H1 (cell line): ENCODE results near the gene SCNN1B. TPM values are rescaled to one million over a fixed set of nuclear protein-coding genes. Genes with fewer than 3 reads are reported as not detected.
"Not testable (repeated sequence)": the region's sequence is repeated elsewhere in the genome, so short reads cannot be mapped to it uniquely, and the experiment has no call there.

Experiments used
- CTCF ChIA-PET: fragments of 300-600 bp; sonication (Branson Sonifier 250); formaldehyde crosslinking; loops from one replicate; lab custom pipeline; 2021; ENCODE audit not compliant: partially characterized antibody; lab: Charles Lee
- POLR2A ChIA-PET: fragments of 300-600 bp; sonication (Branson Sonifier 250); formaldehyde crosslinking; loops from one replicate; lab custom pipeline; 2021; ENCODE audit warnings: inconsistent platforms; ENCODE audit not compliant: partially characterized antibody; lab: Charles Lee
- DNase-seq, 2 experiments: peaks; one replicate each; pipeline versions ENCODE4 v3.0.0 to v3.0.0-alpha.2; 2010 to 2022; ENCODE audit warnings: low spot score in 2 of 2, low read depth in 1 of 2, mixed read lengths in 1 of 2
- FAIRE-seq: peaks from 2 replicates; lab custom pipeline; 2011; peaks lifted over from hg19 to GRCh38; lab: Jason Lieb, UNC
- H2AFZ ChIP-seq: 2 replicates; pipeline ENCODE4 v1.8.1; 2012; ENCODE audit warnings: low read length, inconsistent platforms
- H2AK5ac ChIP-seq: 2 replicates; pipeline ENCODE4 v1.6.1; 2013; ENCODE audit warnings: low read depth, low read length
- H2BK120ac ChIP-seq: replicated peaks from 2 replicates; pipeline ENCODE3; 2013; ENCODE audit warnings: low read depth, low read length, inconsistent platforms
- H2BK12ac ChIP-seq: 2 replicates; pipeline ENCODE4 v1.6.1; 2013; ENCODE audit warnings: low read depth, low read length
- H2BK15ac ChIP-seq: 2 replicates; pipeline ENCODE4 v1.6.1; 2013; ENCODE audit warnings: low read length
- H2BK20ac ChIP-seq: 2 replicates; pipeline ENCODE4 v1.6.1; 2013; ENCODE audit warnings: low read length
- H2BK5ac ChIP-seq: 2 replicates; pipeline ENCODE4 v1.6.1; 2013; ENCODE audit warnings: low read depth, low read length
- H3K14ac ChIP-seq: 2 replicates; pipeline ENCODE4 v1.6.1; 2013; ENCODE audit warnings: inconsistent platforms; ENCODE audit not compliant: insufficient read length
- H3K18ac ChIP-seq: 2 replicates; pipeline ENCODE4 v1.6.1; 2013; ENCODE audit warnings: low read length; ENCODE audit errors: extremely low read depth
- H3K23ac ChIP-seq: 2 replicates; pipeline ENCODE4 v1.6.1; 2013; ENCODE audit warnings: inconsistent platforms; ENCODE audit not compliant: insufficient read length
- H3K23me2 ChIP-seq: 2 replicates; pipeline ENCODE4 v1.6.1; 2013; ENCODE audit warnings: low read depth, low read length
- H3K27ac ChIP-seq: 2 replicates; pipeline ENCODE4 v1.6.1; 2011; ENCODE audit warnings: low read depth, low read length, inconsistent platforms
- H3K27me3 ChIP-seq, 4 experiments: replicated peaks in 1 of 4; 1 replicate in 1 of 4; 2 replicates in 3 of 4; pipeline versions ENCODE4 v1.6.1 to v1.8.1; 2011 to 2013; ENCODE audit warnings: low read length in 3 of 4, mild to moderate bottlenecking in 3 of 4, inconsistent platforms in 2 of 4, mixed read lengths in 2 of 4, moderate library complexity in 1 of 4; ENCODE audit not compliant: control insufficient read depth in 3 of 4, insufficient read depth in 3 of 4; ENCODE audit errors: extremely low read depth in 1 of 4
- H3K36me3 ChIP-seq, 4 experiments: 2 replicates each; pipeline versions ENCODE4 v1.6.1 to v1.8.1; 2011 to 2013; ENCODE audit warnings: mild to moderate bottlenecking in 4 of 4, low read length in 3 of 4, moderate library complexity in 2 of 4, control low read depth in 1 of 4, inconsistent platforms in 1 of 4; ENCODE audit not compliant: insufficient read depth in 4 of 4, control insufficient read depth in 2 of 4
- H3K4ac ChIP-seq: replicated peaks from 2 replicates; pipeline ENCODE3; 2013; ENCODE audit warnings: low read length, low read depth, mixed read lengths, inconsistent platforms; ENCODE audit not compliant: insufficient read length
- H3K4me1 ChIP-seq, 4 experiments: replicated peaks in 1 of 4; 1 replicate in 1 of 4; 2 replicates in 3 of 4; pipeline versions ENCODE4 v1.6.1 to v1.8.1; 2011 to 2013; ENCODE audit warnings: low read length in 3 of 4, inconsistent platforms in 2 of 4, mixed read lengths in 1 of 4; ENCODE audit not compliant: insufficient read depth in 4 of 4, control insufficient read depth in 3 of 4
- H3K4me2 ChIP-seq, 2 experiments: 2 replicates each; pipeline versions ENCODE4 v1.6.1 to v1.8.1; 2011 to 2013; ENCODE audit warnings: low read depth in 2 of 2, low read length in 2 of 2, control low read depth in 1 of 2, inconsistent platforms in 1 of 2, mild to moderate bottlenecking in 1 of 2; ENCODE audit not compliant: insufficient read depth in 1 of 2
- H3K4me3 ChIP-seq, 4 experiments: fragments of 200-600, 300-600 bp in 1 of 4; sonication (generic), shearing (Covaris generic), sonication (Bioruptor Twin) in 1 of 4; 2 replicates each; pipeline versions ENCODE4 v1.5.1 to v1.8.1; 2011 to 2016; ENCODE audit warnings: low read length in 4 of 4, low read depth in 3 of 4, control low read depth in 2 of 4, inconsistent platforms in 2 of 4, mild to moderate bottlenecking in 2 of 4, mixed read lengths in 1 of 4, moderate library complexity in 1 of 4; ENCODE audit not compliant: insufficient read depth in 2 of 4; ENCODE audit errors: extremely low read depth in 1 of 4
- H3K56ac ChIP-seq: replicated peaks from 2 replicates; pipeline ENCODE3; 2013; ENCODE audit warnings: low read depth, mild to moderate bottlenecking, mixed read lengths, low read length, inconsistent platforms; ENCODE audit not compliant: insufficient read length
- H3K79me1 ChIP-seq: 2 replicates; pipeline ENCODE4 v1.6.1; 2013; ENCODE audit warnings: low read depth, low read length, control low read depth
- H3K79me2 ChIP-seq, 2 experiments: 2 replicates each; pipeline versions ENCODE4 v1.6.1 to v1.8.1; 2012 to 2013; ENCODE audit warnings: low read length in 2 of 2, mild to moderate bottlenecking in 2 of 2, inconsistent platforms in 1 of 2; ENCODE audit not compliant: insufficient read depth in 2 of 2, control insufficient read depth in 1 of 2
- H3K9ac ChIP-seq, 4 experiments: replicated peaks in 1 of 4; 1 replicate in 1 of 4; 2 replicates in 3 of 4; pipeline versions ENCODE4 v1.6.1 to v1.8.1; 2011 to 2013; ENCODE audit warnings: low read depth in 3 of 4, low read length in 3 of 4, control low read depth in 2 of 4, mild to moderate bottlenecking in 2 of 4, moderate library complexity in 2 of 4, inconsistent platforms in 1 of 4; ENCODE audit errors: extremely low read depth in 1 of 4
- H3K9me3 ChIP-seq, 2 experiments: 2 replicates each; pipeline versions ENCODE4 v1.6.1 to v1.8.1; 2012 to 2013; ENCODE audit warnings: mild to moderate bottlenecking in 2 of 2, moderate library complexity in 2 of 2, control low read depth in 1 of 2, inconsistent platforms in 1 of 2, low read depth in 1 of 2, low read length in 1 of 2, mixed read lengths in 1 of 2; ENCODE audit not compliant: insufficient read depth in 2 of 2
- H4K20me1 ChIP-seq, 2 experiments: replicated peaks in 1 of 2; 2 replicates each; pipeline versions ENCODE3 to v1.8.1; 2011 to 2013; ENCODE audit warnings: inconsistent platforms in 2 of 2, low read length in 2 of 2, mild to moderate bottlenecking in 1 of 2; ENCODE audit not compliant: insufficient read depth in 2 of 2, control insufficient read depth in 1 of 2
- H4K5ac ChIP-seq: 2 replicates; pipeline ENCODE4 v1.6.1; 2013; ENCODE audit warnings: low read length, low read depth, mixed read lengths, inconsistent platforms; ENCODE audit not compliant: insufficient read length
- H4K8ac ChIP-seq: 2 replicates; pipeline ENCODE4 v1.8.0; 2013; ENCODE audit warnings: mild to moderate bottlenecking, moderate library complexity, low read length, inconsistent platforms; ENCODE audit not compliant: insufficient read depth; ENCODE audit errors: extremely low read depth
- H4K91ac ChIP-seq: replicated peaks from 2 replicates; pipeline ENCODE3; 2013; ENCODE audit warnings: low read length, mixed read lengths, inconsistent platforms; ENCODE audit not compliant: insufficient read length
- WGBS, 2 experiments: shearing (Covaris generic) in 1 of 2; methylation state at CpG; one replicate each; pipeline versions ENCODE4 v1.1.6 to v1.1.7; 2013 to 2015; ENCODE audit warnings: low lambda C conversion rate in 2 of 2, mixed read lengths in 2 of 2, inconsistent platforms in 1 of 2, low coverage in 1 of 2, missing lambda C conversion rate in 1 of 2; ENCODE audit not compliant: insufficient replicate concordance in 2 of 2, insufficient coverage in 1 of 2, insufficient read length in 1 of 2; ENCODE audit errors: extremely low coverage in 1 of 2, missing lambda C conversion rate in 1 of 2; 5-methylcytosine and 5-hydroxymethylcytosine counted together
- polyA plus RNA-seq, 7 experiments: library from polyadenylated mRNA; depleted of rRNA in 3 of 7; stranded (reverse) in 5 of 7; unstranded in 2 of 7; fragments of >200 nt in 5 of 7; fragments of 200-250 nt in 2 of 7; gene quantifications; 1 replicate in 5 of 7; 2 replicates in 1 of 7; 4 replicates in 1 of 7; pipeline versions ENCODE4 v1.2.1 to v1.2.3, GENCODE V29; 2011 to 2013; ENCODE audit warnings: missing spikeins in 2 of 7, mixed read lengths in 2 of 7
- total RNA-seq: library from RNA; stranded (reverse); fragmentation: NEBNext Ultra II Directional; extraction: Animal tissue kit (Norgen Biotek cat#: 25700); gene quantifications from 2 replicates; pipeline ENCODE4 v1.2.1, GENCODE V29; 2021

The SCNN1B gene
- total and polyA plus RNA-seq, 2 of the 8 experiments (the other 6 are each of a cell fraction or from before 2014, with no cell fraction given) = 0.20 to 0.95 TPM

DNA sequence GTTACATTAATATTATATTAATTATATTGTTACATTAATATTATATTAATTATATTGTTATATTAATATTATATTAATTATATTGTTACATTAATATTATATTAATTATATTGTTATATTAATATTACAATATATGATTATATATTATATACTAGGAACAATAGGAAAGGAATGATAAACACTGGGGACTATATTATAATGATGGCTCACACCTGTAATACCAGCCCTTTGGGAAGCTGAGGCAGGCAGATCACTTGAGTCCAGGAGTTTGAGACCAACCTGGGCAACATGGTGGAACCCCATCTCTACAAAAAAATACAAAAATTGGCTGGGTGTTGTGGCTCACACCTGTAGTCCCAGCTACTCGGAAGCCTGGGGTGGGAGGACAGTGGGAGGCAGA, 48.5 kb upstream of the SCNN1B start:
- H2AK5ac ChIP-seq, H2AFZ ChIP-seq, H4K8ac ChIP-seq, H3K14ac ChIP-seq, H2BK20ac ChIP-seq, H4K91ac ChIP-seq, H3K9me3 ChIP-seq, H3K4me2 ChIP-seq, H4K20me1 ChIP-seq, H3K23me2 ChIP-seq, H3K4me1 ChIP-seq, H3K18ac ChIP-seq, H3K79me1 ChIP-seq, H3K56ac ChIP-seq, H3K27me3 ChIP-seq, H2BK12ac ChIP-seq, H3K36me3 ChIP-seq, H3K23ac ChIP-seq, POLR2A ChIA-PET, H2BK120ac ChIP-seq, H2BK5ac ChIP-seq, H3K79me2 ChIP-seq, H3K4ac ChIP-seq, H3K9ac ChIP-seq, H3K4me3 ChIP-seq, H2BK15ac ChIP-seq, H3K27ac ChIP-seq, H4K5ac ChIP-seq, DNase-seq, FAIRE-seq: not testable (repeated sequence)
- 90% methylated on average over 1 of the region's 1 CpG; no CpG with 5 or more reads in 1 of the 2 experiments for WGBS, 2 experiments
- CTCF ChIA-PET = interaction anchor here (0.6 to 1.1 kb wide), 2 partner anchors 9 to 191 kb away, joined by 3 to 5 read pairs; no protein-coding TSS in a partner anchor
